Measurements from ENCODE around the gene RELL2. TPM values are rescaled to one million over a fixed set of nuclear protein-coding genes. Genes with fewer than 3 reads are reported as not detected.

The RELL2 gene
- total RNA-seq, 1 experiment from 2014 or later, result 9.8 TPM

- Mint-ChIP-seq H3K9me3 (peaks cover 0 to 4% of the 10 kb centered on the region in 2 experiments; a peak in 1 of 5 replicates), H3K4me1 (peaks cover 26 to 30% of the 10 kb centered on the region in 2 experiments), H3K36me3 (ENCODE audit: insufficient read depth in 1 of 3, low read depth in 3 of 3) (peaks cover 41 to 49% (median 42%) of the 10 kb centered on the region in 3 experiments), H3K27ac (peak overlapping the region; percentile 71 to 96 (median 78)), H3K27me3 (ENCODE audit: low read depth) (no peaks in the 10 kb centered on the region), H3K4me3 (peak overlapping the region in 1 of 2 experiments; percentile 63; a peak in 3 of 5 replicates)
- no peak overlapping the region for H2BK20ac ChIP-seq (ENCODE audit: low read depth, low read length, poor library complexity, severe bottlenecking)
- no peak overlapping the region for H2BK15ac ChIP-seq (ENCODE audit: low read depth, low read length)
- H3K79me1 ChIP-seq (ENCODE audit: insufficient read depth, low read depth, low read length, poor library complexity, severe bottlenecking), result no peaks in the 10 kb centered on the region
- no peak overlapping the region for H3K4ac ChIP-seq (ENCODE audit: low read depth, low read length)
- no peaks in the 10 kb centered on the region for H3K27me3 ChIP-seq (ENCODE audit: insufficient read depth, low read length)
- no peaks in the 10 kb centered on the region for H4K20me1 ChIP-seq (ENCODE audit: control insufficient read depth, insufficient read depth, insufficient read length)
- H2AK5ac ChIP-seq (ENCODE audit: insufficient read length, low read length), result no peak overlapping the region
- H3K4me1 ChIP-seq (ENCODE audit: insufficient read depth, low read length), result peaks cover 6% of the 10 kb centered on the region
- H4K8ac ChIP-seq (replicated peaks; ENCODE audit: insufficient read length, low read depth, low read length), result no peak overlapping the region
- H2AFZ ChIP-seq (ENCODE audit: low read length), result no peak overlapping the region
- no peak overlapping the region for H4K91ac ChIP-seq (ENCODE audit: insufficient read length, low read depth, low read length)
- TF ChIP-seq CTCF (conservative IDR thresholded peaks at IDR 0.05), result no peak
- H3K23ac ChIP-seq (ENCODE audit: insufficient read length, low read depth, low read length), result no peak overlapping the region
- H4K5ac ChIP-seq (ENCODE audit: insufficient read length, low read depth, low read length), result no peak overlapping the region
- no CpG with 5 or more reads among the region's 5 CpGs for WGBS (ENCODE audit: extremely low coverage, insufficient read length, low lambda C conversion rate)
- DNase-seq, result peak; percentile 91
- H3K4me2 ChIP-seq (ENCODE audit: insufficient read depth, insufficient read length, low read length), result peak overlapping the region; percentile 3
- no peak overlapping the region for H2BK120ac ChIP-seq (ENCODE audit: low read depth, low read length, poor library complexity, severe bottlenecking)
- H3K14ac ChIP-seq (ENCODE audit: insufficient read depth, low read length), result no peak overlapping the region
- no peak overlapping the region for H3K9ac ChIP-seq (ENCODE audit: extremely low read depth, insufficient read length, low read length)
- no peak overlapping the region for H3K56ac ChIP-seq (ENCODE audit: insufficient read length, low read depth, low read length)
- H3T11ph ChIP-seq (ENCODE audit: low read length), result no peak overlapping the region
- no peaks in the 10 kb centered on the region for H3K23me2 ChIP-seq (ENCODE audit: insufficient read length, low read depth, low read length, poor library complexity, severe bottlenecking)
- H3K18ac ChIP-seq (ENCODE audit: insufficient read length, low read depth, low read length), result no peak overlapping the region
- no peaks in the 10 kb centered on the region for H3K9me3 ChIP-seq (ENCODE audit: control insufficient read depth, low read depth, low read length)
- H2BK12ac ChIP-seq (ENCODE audit: insufficient read length, low read depth, low read length), result no peak overlapping the region
- no peak overlapping the region for H2BK5ac ChIP-seq (ENCODE audit: insufficient read length, low read length)
- H3K27ac ChIP-seq (ENCODE audit: insufficient read length, low read depth, low read length), result peak overlapping the region; percentile 24
- H3K79me2 ChIP-seq (ENCODE audit: insufficient read depth, low read length), result no peaks in the 10 kb centered on the region
Observed at GRCh38 chr5:141674747-141675146, 38.0 kb downstream of the RELL2 start.
